Activated CD4-positive, alpha-beta T cell treated with anti-CD3 and anti-CD28 coated beads, Interleukin-2, Interleukin-4, amounts not matched to agents 100 ng/mL and 50 ng/mL, durations not matched to agents 16 hours and 8 hours (primary cell): ENCODE results near the gene ST3GAL5.

Source experiments
- DNase-seq: peaks from one replicate; pipeline ENCODE4 v3.0.0-alpha.2; 2020; ENCODE audit warnings: low spot score

Gene ST3GAL5

GRCh38 chr2:85866165-85866659 lies 22.6 kb downstream of the ST3GAL5 start:
- DNase-seq, result no peak

GRCh38 chr2:85865539-85866164 lies 23.1 kb downstream of the ST3GAL5 start:
- peak; percentile 84 for DNase-seq

DNA sequence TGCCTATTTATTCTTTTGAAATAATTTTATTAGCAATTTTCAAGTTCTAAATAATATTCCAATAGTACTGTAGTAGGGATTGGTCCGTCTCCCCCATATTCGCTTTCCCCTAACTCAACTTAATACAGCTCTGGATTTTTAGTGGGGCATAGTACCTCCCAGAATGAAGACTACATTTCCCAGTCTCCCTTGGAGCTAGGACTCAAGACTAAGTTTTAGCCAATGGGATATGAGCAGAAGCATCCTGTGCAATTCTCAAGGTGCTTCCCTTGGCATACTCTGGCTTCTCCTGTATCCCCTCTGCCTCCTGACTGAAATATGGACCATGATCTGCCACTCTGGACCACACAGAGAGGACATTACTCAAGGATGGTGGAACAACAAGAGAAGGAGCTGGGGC lies 24.1 kb downstream of the ST3GAL5 start:
- no peak for DNase-seq

DNA sequence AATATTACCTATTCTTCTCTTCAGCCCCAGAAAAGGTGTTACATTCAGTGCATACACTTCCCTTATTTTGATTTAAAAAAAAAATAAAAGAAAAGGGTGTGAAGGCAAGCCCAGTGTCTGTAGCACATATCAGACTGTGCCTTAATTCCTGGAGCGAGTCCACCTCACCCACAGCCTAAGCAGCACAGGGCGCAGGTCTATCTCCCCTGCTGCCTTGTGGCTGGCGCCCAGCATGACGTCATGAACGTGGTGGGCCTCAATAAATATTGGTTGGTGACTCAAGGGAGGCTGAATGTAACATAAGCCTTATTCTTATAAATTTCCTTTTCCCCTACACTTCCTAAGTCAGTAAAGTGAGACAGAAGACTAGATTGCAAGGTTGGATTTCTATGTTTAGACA lies 26.4 kb downstream of the ST3GAL5 start:
- no peak for DNase-seq

GRCh38 chr2:85861650-85862049 lies 27.1 kb downstream of the ST3GAL5 start:
- peak; percentile 42 for DNase-seq

GRCh38 chr2:85861180-85861579 lies 27.6 kb downstream of the ST3GAL5 start:
- peak; percentile 77 for DNase-seq

- DNase-seq, result no peak
Observed at GRCh38 chr2:85858841-85859240, 29.9 kb downstream of the ST3GAL5 start.

DNA sequence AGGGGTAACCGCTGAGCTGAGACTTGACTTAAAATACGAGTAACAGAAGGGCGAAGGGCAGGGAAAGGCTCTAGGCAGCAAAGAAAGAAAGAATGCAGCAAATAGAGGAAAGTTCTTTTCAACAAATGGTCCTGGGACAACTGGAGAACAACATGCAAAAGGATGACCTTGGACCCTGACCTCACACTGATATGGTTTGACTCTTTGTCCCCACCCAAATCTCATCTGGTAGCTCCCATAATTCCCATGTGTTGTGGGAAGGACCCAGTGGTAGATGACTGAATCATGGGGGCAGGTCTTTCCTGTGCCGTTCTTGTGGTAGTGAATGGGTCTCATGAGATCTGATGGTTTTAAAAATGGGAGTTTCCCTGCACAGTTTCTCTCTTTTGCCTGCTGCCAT lies 33.9 kb downstream of the ST3GAL5 start:
- no peak for DNase-seq

DNA sequence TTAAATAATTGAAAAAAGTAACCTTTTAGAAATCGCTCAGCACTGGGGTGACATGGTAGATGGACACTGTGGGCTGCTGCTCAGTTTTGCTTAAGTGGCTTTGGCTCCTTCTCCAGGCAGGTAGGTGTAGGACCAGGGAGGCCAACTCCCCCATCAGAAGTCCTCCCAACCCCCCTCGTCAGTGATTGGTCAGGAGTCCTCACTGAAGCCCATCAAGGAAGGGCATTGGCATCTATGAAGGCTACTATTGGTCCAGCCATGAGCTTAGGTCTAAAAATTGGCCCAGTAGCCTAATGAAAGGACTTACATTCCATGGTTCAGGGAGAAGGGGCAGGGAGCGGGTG lies 34.7 kb downstream of the ST3GAL5 start:
- DNase-seq, result no peak

DNA sequence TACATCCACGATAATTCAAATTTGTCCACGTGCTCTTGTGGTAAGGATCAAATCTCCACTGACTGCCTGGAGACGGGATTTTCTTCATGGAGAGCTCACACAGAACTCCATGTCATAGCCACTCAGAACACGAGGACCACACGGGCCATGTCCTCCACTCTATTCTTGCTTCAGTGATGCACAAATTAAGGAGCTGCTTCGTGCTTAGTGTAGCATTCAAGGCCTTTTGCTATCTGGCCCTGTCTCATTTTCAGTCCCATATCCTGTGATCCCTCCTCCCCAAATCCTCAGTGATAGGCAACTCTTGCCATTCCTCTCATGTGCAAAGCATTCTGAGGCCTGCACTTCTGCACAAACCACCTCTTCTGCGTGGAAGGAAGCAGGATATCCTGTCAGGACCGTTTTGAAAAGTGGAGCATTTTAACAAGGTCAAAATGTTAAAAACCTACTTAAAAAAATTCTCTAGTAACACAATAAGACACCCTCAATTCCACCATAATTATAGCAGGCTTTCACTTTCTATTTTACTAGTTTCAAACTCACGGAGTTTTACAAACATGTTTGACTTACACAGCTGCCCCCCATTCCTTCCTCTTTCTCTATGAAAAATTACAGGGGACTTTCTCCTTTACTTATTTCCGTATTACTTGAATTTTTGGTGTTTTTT lies 35.2 kb downstream of the ST3GAL5 start:
- peak; percentile 50 for DNase-seq

- DNase-seq, result peak; percentile 67
Observed at GRCh38 chr2:85852937-85853498, 35.8 kb downstream of the ST3GAL5 start.

- DNase-seq, result no peak
Observed at GRCh38 chr2:85852152-85852840, 36.5 kb downstream of the ST3GAL5 start.

DNA sequence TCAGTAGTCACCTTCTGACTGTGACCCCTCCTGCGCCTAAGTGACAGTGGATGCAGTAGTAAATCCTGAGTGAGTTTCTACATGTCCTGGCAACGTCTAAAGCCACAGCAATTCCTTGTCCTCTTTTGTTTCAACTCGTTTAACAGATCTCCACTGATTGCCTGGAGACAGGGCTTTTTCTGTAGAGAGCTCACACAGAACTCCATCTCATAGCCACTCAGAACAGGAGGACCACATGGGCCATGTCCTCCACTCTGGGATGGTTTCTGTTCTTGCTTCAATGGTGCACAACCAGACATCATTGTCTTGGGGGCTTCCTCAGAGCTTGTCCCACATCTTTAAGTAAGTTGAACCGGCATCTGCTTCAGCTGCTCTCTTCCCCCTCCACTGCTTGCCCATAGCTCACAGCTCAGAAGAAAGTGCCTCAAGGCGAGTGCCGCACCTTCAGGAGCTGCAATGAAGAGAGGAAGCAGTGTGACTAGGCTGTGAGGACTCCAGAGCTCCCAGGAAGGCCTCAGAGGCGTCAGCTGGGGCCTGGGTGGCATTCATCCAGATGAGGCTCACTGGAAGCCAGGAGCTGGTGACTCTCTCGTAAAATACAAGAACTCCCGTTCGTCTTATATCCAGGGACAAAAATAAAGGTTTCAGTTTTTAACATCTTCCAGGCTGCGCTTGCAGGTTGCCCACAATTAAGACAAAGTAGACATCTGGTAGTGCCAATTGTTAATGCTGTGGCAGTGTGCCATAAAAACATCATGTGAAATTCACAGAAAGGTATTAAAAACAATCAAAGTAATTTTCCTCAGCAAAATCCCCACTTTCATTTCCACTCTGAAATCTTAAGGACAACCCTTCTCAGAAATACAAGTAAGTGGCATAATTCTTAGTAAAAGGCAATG lies 37.3 kb downstream of the ST3GAL5 start:
- DNase-seq, result no peak

- no peak for DNase-seq
Observed at GRCh38 chr2:85850451-85850850, 38.3 kb downstream of the ST3GAL5 start.

DNA sequence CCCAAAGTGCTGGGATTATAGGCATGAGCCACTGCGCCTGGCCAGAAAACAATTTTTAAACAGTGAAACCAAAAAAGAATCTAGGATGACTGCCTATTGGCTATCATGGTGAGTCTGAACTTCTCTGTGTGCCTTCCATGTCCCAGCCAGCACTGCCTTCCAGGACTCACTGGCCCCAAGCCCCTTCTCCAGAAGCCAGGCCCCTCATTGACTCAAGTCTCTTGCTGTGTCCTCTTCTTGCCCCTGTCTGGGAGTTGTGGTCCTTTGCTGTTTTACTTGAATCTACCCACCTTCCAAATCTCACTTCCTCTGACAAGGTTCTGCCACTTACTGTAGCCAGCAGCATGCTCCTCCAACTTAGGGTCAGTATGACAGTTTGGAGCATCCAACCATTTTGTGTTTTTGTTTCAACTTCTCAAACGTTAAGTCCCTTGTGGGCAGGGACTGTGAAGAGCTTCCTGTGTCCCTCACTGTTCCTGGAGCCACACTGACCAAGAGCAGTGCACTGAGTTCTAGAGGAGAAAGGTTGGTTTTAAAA lies 41.7 kb downstream of the ST3GAL5 start:
- DNase-seq, result no peak

DNA sequence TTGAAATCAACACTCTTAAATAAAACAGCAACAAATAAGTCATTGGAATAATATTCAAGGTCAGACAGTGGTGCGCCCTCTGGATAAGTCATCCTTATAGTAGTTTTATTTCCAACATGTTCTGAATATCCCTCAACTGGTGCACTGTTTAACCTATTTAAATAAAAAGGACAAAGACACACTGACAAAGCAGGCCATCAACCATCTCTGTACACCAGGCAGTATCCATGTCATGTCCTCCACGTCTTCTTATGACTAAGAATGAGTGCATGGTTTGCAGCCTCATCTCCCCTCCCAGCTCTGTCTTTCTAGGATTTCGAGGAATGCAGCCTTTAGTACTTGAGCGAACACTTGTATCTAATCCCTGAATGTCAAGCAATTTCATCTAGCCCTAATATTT lies 42.4 kb downstream of the ST3GAL5 start:
- DNase-seq, result no peak

GRCh38 chr2:85844486-85844885 lies 44.3 kb downstream of the ST3GAL5 start:
- DNase-seq, result no peak

GRCh38 chr2:85843543-85843942 lies 45.2 kb downstream of the ST3GAL5 start:
- no peak for DNase-seq

DNA sequence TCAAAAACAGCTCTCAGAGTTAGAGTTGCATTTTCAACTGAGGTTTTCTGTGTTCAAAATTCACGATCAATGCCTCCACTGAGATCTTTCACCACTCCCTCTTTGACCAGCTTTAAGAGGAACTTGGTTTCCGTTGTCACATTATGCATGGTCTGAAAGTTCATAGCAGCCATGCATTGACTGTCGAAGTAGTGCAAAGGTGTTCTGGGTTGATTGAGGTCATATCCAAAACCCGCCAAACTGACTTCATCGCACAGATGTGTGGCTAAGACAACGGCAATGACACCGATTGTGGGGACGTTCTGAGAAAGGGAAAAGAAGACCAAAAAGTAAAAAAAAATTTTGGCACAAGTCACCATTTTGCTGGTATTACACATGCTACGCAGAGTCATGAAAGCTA lies 48.7 kb downstream of the ST3GAL5 start:
- DNase-seq, result no peak

DNA sequence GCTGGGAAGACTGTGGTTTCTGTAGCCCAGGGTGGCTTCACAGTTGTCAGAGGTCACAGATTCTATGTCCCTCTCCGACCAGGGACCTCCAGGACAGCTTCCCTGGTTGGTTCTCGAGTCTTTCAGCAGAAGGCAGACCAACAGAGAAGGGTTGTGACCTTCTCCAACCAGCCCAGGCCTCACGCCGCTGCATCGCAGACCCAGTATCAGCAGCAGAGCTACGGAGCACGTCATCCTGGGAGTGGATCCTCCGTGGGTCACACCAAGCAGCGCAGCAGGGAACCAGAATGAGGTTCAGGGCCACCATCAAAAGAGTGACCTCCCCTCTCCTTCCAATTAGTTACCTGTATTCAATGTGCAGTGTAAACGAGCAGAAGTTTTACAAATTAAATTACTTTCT lies 49.3 kb downstream of the ST3GAL5 start:
- DNase-seq, result no peak

DNA sequence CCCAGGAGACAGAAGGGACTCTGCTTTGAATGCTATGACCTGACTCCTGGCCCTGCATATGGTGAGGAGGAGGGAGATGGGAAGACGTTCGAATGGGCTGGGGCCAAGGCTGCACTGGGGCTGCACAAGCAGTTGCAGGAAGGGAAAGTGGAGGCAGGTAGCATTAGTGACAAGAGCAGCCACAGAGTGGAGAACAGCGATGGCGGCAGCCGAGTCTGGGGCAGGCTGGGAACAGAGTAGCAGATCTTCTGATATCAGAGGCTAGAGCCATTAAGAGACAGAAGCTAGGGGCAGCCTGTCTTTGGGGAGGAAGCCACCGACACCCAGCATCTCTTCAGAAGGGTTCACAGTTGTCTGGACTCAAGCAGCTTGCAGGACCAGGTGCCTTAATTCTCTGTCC lies 50.1 kb downstream of the ST3GAL5 start:
- no peak for DNase-seq

GRCh38 chr2:85838181-85838580 lies 50.6 kb downstream of the ST3GAL5 start:
- DNase-seq, result no peak
